Measurements from ENCODE around the gene RBM18. TPM values are rescaled to one million over a fixed set of nuclear protein-coding genes. Genes with fewer than 3 reads are reported as not detected.

Gene RBM18
- total and polyA plus RNA-seq, 2 donors from 2014 or later: 17.5 to 18.5 TPM

GRCh38 chr9:122190597-122191381 lies 73.9 kb downstream of the RBM18 start:
- Histone ChIP-seq H3K4me3 (ENCODE audit: low read length in 3 of 3) (no peak overlapping the region), H3K36me3 (ENCODE audit: control insufficient read depth in 2 of 3, insufficient read depth in 3 of 3, low read length in 3 of 3) (no peaks in the 10 kb centered on the region), H3K9ac (ENCODE audit: low read length in 3 of 3) (no peak overlapping the region), H3K4me1 (ENCODE audit: control insufficient read depth in 2 of 3, insufficient read depth in 2 of 3, low read depth in 1 of 3, low read length in 3 of 3) (no peaks in the 10 kb centered on the region), H3K9me3 (ENCODE audit: control insufficient read depth in 2 of 3, insufficient read depth in 1 of 3, low read length in 3 of 3) (no peaks in the 10 kb centered on the region), H3K27me3 (ENCODE audit: control insufficient read depth, insufficient read depth, low read length) (no peaks in the 10 kb centered on the region), H3K27ac (ENCODE audit: low read depth in 2 of 2, low read length in 2 of 2) (no peak overlapping the region)
- intact Hi-C loops (cut with DNase I): no loop called here
- no peak for TF ChIP-seq CTCF (IDR thresholded peaks at IDR 0.05; ENCODE audit: borderline replicate concordance, extremely low read depth, insufficient read depth)
- DNase-seq (peak in 2 of 5 donors; percentile 17 to 24), FAIRE-seq (no peak)

GRCh38 chr9:122188369-122188768 lies 76.3 kb downstream of the RBM18 start:
- FAIRE-seq (no peak), DNase-seq (no peak)
- TF ChIP-seq CTCF (IDR thresholded peaks at IDR 0.05; ENCODE audit: borderline replicate concordance, extremely low read depth, insufficient read depth): no peak
- Histone ChIP-seq H3K9me3 (ENCODE audit: control insufficient read depth in 2 of 3, insufficient read depth in 1 of 3, low read length in 3 of 3) (no peaks in the 10 kb centered on the region), H3K4me3 (ENCODE audit: low read length in 3 of 3) (no peak overlapping the region), H3K36me3 (ENCODE audit: control insufficient read depth in 2 of 3, insufficient read depth in 3 of 3, low read length in 3 of 3) (no peaks in the 10 kb centered on the region), H3K27me3 (ENCODE audit: control insufficient read depth, insufficient read depth, low read length) (no peaks in the 10 kb centered on the region), H3K4me1 (ENCODE audit: control insufficient read depth in 2 of 3, insufficient read depth in 2 of 3, low read depth in 1 of 3, low read length in 3 of 3) (no peaks in the 10 kb centered on the region), H3K9ac (ENCODE audit: low read length in 3 of 3) (no peak overlapping the region), H3K27ac (ENCODE audit: low read depth in 2 of 2, low read length in 2 of 2) (no peak overlapping the region)
- intact Hi-C loops (cut with DNase I): no loop called here

Other genes starting within 250 kb of the RBM18 start
- gene TTLL11, start 171.5 kb downstream of the RBM18 start, total RNA-seq: 10.0 TPM
- 2.3 TPM for gene TTLL11, start 171.5 kb downstream of the RBM18 start, polyA plus RNA-seq (ENCODE audit: insufficient read depth, low read depth, low replicate concordance)
- 42.5 TPM for gene NDUFA8, start 105.1 kb downstream of the RBM18 start, total RNA-seq
- 264 TPM for gene NDUFA8, start 105.1 kb downstream of the RBM18 start, polyA plus RNA-seq (ENCODE audit: insufficient read depth, low read depth, low replicate concordance)
- gene MORN5, start 104.9 kb downstream of the RBM18 start, total RNA-seq: 1.6 TPM
- 5.6 TPM for gene MORN5, start 104.9 kb downstream of the RBM18 start, polyA plus RNA-seq (ENCODE audit: insufficient read depth, low read depth, low replicate concordance)
- 4.9 TPM for gene LHX6, start 35.9 kb downstream of the RBM18 start, total RNA-seq
- 0.82 TPM for gene LHX6, start 35.9 kb downstream of the RBM18 start, polyA plus RNA-seq (ENCODE audit: insufficient read depth, low read depth, low replicate concordance)
- 44.9 TPM for gene MRRF, start within 50 bp of the RBM18 start, total RNA-seq
- 38.8 TPM for gene MRRF, start within 50 bp of the RBM18 start, polyA plus RNA-seq (ENCODE audit: insufficient read depth, low read depth, low replicate concordance)
- gene PTGS1, start 106.2 kb upstream of the RBM18 start, total RNA-seq: 9.4 TPM
- 3.5 TPM for gene PTGS1, start 106.2 kb upstream of the RBM18 start, polyA plus RNA-seq (ENCODE audit: insufficient read depth, low read depth, low replicate concordance)
- not detected for gene OR1J1, start 213.1 kb upstream of the RBM18 start, total RNA-seq
- not detected for gene OR1J1, start 213.1 kb upstream of the RBM18 start, polyA plus RNA-seq (ENCODE audit: insufficient read depth, low read depth, low replicate concordance)
- gene OR1J2, start 246.0 kb upstream of the RBM18 start, total RNA-seq: not detected
- gene OR1J2, start 246.0 kb upstream of the RBM18 start, polyA plus RNA-seq (ENCODE audit: insufficient read depth, low read depth, low replicate concordance): not detected

Data from kidney (tissue), 14 donors.